Stimulated activated CD4-positive, alpha-beta T cell treated with anti-CD3 and anti-CD28 coated beads, Interleukin-4, amount 100 ng/mL, for 48 hours (primary cell): ENCODE data around the gene TTLL11.
"Not testable (repeated sequence)": the region's sequence is repeated elsewhere in the genome, so short reads cannot be mapped to it uniquely, and the experiment has no call there.

ENCODE experiments used
- DNase-seq, 2 donors: peaks; one replicate each; pipeline ENCODE4 v3.0.0-alpha.2; 2020; ENCODE audit warnings: low read depth in 2 of 2

The TTLL11 gene

GRCh38 chr9:122125509-122126330 is 32.6 kb upstream of the TTLL11 start:
- no peak for DNase-seq

DNA sequence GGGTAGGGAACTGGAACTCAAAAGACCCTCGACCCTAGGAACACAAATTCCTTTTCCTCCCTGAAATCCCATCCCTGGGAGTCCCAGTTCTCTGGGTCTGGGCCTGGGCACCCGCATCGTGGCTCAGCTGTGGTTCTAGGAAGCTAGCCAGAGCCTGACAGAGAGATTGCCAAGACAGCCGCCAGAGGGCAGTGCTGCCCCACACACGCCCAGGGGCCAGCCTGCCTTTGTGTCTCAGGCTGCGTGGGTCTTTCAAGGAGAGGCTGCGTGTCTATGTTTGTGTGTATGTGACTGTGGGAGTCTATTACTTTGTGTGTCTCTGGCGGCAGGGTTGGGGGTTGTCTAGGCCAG is 32.0 kb upstream of the TTLL11 start:
- DNase-seq, result peak; percentile 69 to 71

GRCh38 chr9:122124528-122124927 is 31.4 kb upstream of the TTLL11 start:
- DNase-seq, result no peak

DNA sequence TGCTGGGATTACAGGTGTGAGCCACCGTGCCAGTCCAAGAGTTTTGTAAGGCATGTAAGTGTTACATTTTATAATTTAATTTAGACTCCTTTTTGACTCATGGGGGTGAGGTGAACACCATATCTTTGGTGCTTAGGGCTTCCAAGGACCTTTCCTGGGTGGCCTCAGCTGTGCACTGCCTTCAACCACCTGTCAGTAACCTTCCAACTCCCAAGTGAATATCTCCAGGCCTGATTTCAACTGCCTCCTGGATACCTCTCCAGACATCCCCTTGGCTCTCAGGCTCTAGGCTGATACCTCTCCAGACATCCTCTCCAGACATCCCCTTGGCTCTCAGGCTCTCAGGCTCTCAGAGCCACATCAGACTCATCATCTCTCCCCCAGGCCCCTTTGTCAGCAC is 30.9 kb upstream of the TTLL11 start:
- DNase-seq, result no peak

DNA sequence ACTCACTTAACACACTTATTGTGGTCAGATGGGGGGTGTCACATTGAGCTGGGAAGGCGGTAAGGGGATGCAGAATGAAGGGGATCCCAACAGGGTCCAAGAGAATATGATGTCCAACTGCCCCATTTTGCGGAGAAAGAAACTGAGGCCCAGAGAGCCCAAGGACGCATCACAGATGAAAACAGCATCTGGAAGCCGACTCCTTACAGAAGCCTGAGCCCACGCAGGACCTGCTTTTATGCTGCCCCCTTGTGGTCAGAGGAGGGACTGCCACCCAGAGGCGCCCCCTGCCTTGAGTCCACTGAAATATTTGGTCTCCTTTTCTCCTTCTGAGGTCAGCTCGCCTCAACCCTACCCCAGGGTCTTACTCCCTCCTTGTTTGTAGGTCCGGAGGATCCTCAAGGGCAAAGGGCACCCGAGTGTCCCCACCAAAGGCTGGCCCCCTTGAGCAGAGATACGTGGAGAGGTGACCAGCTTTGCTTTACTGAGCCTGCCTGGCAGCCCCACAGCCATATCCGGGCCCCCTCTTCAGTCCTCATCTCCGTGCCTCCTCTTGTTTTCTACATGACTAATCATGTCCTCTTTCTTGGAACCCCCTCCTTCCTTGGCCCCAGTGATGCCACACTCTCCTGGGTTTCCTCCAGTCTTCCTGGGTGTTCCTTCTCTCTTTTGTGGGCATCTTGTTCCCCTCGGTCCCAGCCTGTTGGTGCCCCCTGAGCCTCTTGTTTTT is 30.0 kb upstream of the TTLL11 start:
- DNase-seq, result peak; percentile 53 to 82

DNA sequence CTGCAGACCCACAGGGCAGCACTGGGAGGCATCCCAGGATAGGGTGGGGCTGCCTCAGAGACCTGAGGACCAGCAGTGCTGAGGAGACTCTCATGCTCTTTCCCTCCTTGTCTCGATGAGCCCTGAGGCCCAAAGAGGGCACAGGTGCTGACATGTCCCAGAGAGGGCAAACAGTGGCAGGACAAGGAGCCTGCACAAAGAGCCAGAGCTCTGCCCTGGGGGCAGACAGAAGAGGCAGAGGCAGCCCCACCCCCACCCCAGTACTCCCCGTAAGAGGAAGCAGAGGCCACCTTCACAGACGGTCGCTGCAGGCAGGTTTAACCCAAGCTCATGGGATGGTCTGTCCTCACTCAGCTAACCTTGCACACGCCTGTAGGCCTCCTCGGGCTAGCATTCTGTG is 29.4 kb upstream of the TTLL11 start:
- DNase-seq, result no peak

- DNase-seq, result no peak
Measured at GRCh38 chr9:122121931-122122330, 28.8 kb upstream of the TTLL11 start.

DNA sequence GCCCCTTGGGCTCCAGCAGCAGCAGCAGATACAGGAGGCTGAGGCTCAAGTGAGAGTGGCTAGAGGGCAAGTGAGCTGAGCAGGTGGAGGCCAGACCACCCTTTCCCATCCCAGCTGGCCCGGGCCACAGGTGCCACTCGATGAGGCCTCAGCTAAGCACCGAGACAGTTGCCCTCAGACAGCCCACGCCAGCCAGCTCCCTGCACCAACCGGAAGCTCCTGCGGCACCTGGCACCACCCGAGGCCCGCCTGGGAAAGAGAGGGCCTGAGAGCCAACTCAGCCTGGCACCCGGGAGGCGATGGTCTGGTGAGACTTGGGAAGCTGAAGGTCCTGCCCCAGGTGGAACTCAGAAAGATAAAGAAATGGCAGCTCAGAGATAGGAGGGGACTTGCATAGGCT is 28.3 kb upstream of the TTLL11 start:
- DNase-seq, result no peak

- no peak for DNase-seq
Measured at GRCh38 chr9:122120316-122121071, 27.4 kb upstream of the TTLL11 start.

DNA sequence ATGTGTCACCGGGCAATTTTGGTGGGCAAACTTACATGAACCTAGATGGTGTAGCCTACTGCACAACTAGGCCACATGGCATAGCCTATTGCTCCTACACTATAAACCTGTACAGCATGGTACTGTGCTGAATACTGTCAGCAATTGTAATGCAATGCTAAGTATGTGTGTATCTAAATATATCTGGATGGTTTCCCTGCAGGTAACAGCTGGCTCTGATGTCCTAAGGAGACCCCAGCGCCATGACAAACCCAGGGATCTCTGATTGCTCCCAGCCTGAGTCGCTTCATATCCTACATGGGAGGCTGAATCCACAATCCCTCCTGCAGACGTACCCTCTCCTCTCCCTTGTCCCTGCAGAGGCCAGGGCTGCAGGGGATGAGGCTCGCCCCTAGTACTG is 26.6 kb upstream of the TTLL11 start:
- no peak for DNase-seq

GRCh38 chr9:122119166-122119521 is 26.0 kb upstream of the TTLL11 start:
- DNase-seq, result no peak

- no peak for DNase-seq
Measured at GRCh38 chr9:122118343-122119165, 25.4 kb upstream of the TTLL11 start.

GRCh38 chr9:122117241-122117640 is 24.1 kb upstream of the TTLL11 start:
- not testable (repeated sequence) for DNase-seq

DNA sequence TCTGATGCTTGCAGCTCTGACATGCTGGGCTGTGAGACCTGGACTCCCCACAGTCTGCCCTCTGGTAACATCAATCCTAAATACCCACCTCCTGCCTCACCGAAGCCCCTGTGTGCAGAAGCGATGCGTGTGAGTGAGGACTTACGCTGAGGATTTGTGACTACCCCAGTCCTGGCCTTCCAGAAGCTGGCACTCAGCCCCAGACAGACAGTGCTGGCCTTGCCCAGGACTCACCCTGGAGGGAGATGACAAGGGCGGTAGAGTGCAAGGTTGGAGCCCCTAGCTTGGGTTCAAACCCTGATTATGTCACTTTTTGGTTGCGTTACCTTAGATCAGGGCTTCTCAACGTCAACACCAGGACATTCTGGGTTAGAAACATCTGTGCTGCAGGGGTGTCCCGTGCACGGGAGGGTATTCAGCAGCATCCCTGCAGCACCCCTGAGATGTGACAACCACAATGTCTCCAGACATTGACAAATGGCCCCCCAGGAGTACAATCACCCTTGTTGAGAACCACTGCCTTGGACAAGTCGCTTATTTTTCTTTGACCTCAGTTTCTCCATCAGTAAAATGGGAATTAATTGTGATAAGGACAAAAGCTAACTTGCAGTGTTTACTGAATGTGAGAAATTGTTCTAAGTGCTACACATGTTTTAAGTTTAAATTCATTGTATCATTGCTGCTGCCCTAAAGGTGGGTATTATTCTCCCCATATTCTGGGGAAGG is 23.5 kb upstream of the TTLL11 start:
- no peak for DNase-seq

GRCh38 chr9:122116040-122116439 is 22.9 kb upstream of the TTLL11 start:
- DNase-seq, result no peak

DNA sequence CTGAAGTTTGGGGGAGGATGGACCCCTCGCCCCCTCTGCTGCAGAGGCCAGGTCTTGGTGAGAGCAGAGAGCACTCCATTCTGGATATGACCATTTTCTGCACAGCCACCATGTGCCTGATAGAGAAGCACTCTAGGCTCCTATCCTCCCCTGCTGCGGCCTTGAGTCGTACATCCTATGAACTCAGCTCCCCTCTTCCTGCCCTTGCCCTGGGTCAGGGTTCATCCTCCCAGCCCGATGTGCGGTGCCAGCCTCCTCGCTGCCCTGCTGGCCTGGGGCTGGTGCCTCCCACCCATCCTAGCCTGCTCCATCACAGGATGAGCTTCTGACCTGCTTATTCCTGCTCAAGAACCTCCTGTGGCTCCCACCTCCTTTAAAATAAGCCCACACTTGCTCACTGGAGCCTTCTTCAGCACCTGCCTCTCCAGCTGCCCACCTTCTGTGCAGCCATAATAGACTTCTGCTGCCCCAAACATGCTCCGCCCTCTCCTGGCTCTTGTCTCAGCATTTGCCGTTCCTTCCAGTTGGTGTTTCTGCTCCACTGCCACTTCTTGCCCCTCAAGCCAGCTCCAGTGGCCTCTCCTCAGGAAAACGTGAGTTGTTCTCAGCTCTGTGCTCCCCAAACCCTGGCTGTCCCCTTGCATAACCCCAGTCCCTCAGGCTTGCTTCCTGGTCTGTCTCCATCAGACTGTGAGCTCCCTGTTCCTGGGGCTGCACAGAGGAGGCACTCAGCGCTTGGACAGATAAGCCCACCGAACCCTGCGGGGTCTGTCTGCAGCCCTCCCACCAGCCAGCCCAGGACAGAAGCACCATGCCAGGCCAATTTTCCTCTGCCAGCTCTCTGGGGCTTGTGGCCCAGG is 22.3 kb upstream of the TTLL11 start:
- DNase-seq, result no peak

- no peak for DNase-seq
Measured at GRCh38 chr9:122113574-122113973, 20.5 kb upstream of the TTLL11 start.

- DNase-seq, result no peak
Measured at GRCh38 chr9:122112238-122112637, 19.1 kb upstream of the TTLL11 start.

DNA sequence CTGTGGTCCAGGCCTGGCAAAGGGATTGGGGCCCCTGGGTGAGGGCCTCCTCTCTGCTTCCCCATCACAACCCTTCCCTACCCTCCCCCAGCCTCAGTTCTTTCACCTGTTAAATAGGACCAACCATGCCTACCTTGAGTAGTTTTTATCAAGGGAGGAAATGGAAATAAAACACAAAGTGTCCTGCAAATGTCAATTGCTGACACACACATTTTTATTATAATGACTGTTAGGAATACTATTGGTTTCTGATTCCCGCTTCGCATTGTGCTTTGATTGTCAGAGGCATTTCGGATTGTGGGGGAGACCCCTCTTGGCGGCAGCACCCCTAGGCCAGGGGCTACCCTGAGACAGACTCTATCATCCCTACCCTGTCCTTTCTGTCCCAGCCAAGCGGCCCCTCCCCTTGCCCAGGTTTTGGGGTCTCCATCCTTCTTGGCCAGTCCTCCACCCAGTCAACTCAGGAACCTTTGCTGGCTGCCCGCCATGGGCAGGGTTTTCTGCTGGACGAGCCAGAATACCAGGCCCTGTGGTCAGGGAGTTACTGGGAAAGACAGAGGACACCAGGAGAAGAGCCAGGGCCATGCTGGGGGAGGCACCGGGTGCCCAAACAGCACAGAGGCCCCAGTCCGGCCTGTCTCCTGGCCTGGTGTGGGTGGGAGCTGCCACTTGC is 18.4 kb upstream of the TTLL11 start:
- DNase-seq, result no peak
